GM19023 (cell line): ENCODE data around the gene NR5A1.

Experiments
- ATAC-seq: cut with Tn5 transposase; IDR thresholded peaks from one replicate; pipeline ENCODE4 v1.9.1; 2021; ENCODE audit warnings: mild to moderate bottlenecking, moderate library complexity; ENCODE audit not compliant: unreplicated experiment

The NR5A1 gene

GRCh38 chr9:124500028-124500795 is 7.0 kb downstream of the NR5A1 start:
- no peak for ATAC-seq

- no peak for ATAC-seq
Measured at GRCh38 chr9:124499216-124499615, 8.0 kb downstream of the NR5A1 start.

- no peak for ATAC-seq
Measured at GRCh38 chr9:124498499-124499146, 8.6 kb downstream of the NR5A1 start.

GRCh38 chr9:124498040-124498439 is 9.2 kb downstream of the NR5A1 start:
- ATAC-seq, result no peak

- ATAC-seq, result no peak
Measured at GRCh38 chr9:124497441-124497840, 9.8 kb downstream of the NR5A1 start.

GRCh38 chr9:124496463-124496862 is 10.7 kb downstream of the NR5A1 start:
- ATAC-seq, result no peak

- ATAC-seq, result no peak
Measured at GRCh38 chr9:124496075-124496449, 11.1 kb downstream of the NR5A1 start.

- ATAC-seq, result no peak
Measured at GRCh38 chr9:124495126-124496074, 11.8 kb downstream of the NR5A1 start.

GRCh38 chr9:124493794-124494479 is 13.3 kb downstream of the NR5A1 start:
- ATAC-seq, result peak; percentile 73

GRCh38 chr9:124493218-124493617 is 14.0 kb downstream of the NR5A1 start:
- no peak for ATAC-seq

- ATAC-seq, result no peak
Measured at GRCh38 chr9:124492818-124493217, 14.4 kb downstream of the NR5A1 start.

- ATAC-seq, result no peak
Measured at GRCh38 chr9:124491049-124491975, 15.9 kb downstream of the NR5A1 start.

- ATAC-seq, result no peak
Measured at GRCh38 chr9:124490004-124490403, 17.2 kb downstream of the NR5A1 start.

- ATAC-seq, result no peak
Measured at GRCh38 chr9:124489222-124489621, 18.0 kb downstream of the NR5A1 start.

GRCh38 chr9:124488641-124489210 is 18.5 kb downstream of the NR5A1 start:
- ATAC-seq, result no peak

GRCh38 chr9:124487260-124488182 is 19.7 kb downstream of the NR5A1 start:
- ATAC-seq, result no peak

GRCh38 chr9:124486778-124487259 is 20.4 kb downstream of the NR5A1 start:
- ATAC-seq, result no peak

- no peak for ATAC-seq
Measured at GRCh38 chr9:124485936-124486335, 21.3 kb downstream of the NR5A1 start.
